Epithelial cell of proximal tubule (primary cell): Measurements from ENCODE around the gene AGFG1. TPM values are rescaled to one million over a fixed set of nuclear protein-coding genes. Genes with fewer than 3 reads are reported as not detected.

Experiments
- DNase-seq: peaks from one replicate; pipeline ENCODE4 v3.0.0-alpha.2; 2011; ENCODE audit warnings: low read depth
- H3K4me3 ChIP-seq: 2 replicates; pipeline ENCODE4 v1.5.1; 2011; ENCODE audit warnings: low read depth, mild to moderate bottlenecking, low read length
- total RNA-seq: library from RNA; depleted of rRNA; stranded (reverse); fragments of >200 nt; gene quantifications from 2 replicates; pipeline ENCODE4 v1.2.3, GENCODE V29; 2015
- TF ChIP-seq, protein P1 (sequence below): conservative IDR thresholded peaks from 2 replicates; pipeline ENCODE4 v1.5.1; 2012; ENCODE audit warnings: low read depth, mild to moderate bottlenecking, low read length

The AGFG1 gene
- total RNA-seq, 1 donor from 2014 or later, result 75.8 TPM

GRCh38 chr2:227451655-227451992 is 20.3 kb upstream of the AGFG1 start:
- DNase-seq, result no peak
- TF ChIP-seq, protein P1, sequence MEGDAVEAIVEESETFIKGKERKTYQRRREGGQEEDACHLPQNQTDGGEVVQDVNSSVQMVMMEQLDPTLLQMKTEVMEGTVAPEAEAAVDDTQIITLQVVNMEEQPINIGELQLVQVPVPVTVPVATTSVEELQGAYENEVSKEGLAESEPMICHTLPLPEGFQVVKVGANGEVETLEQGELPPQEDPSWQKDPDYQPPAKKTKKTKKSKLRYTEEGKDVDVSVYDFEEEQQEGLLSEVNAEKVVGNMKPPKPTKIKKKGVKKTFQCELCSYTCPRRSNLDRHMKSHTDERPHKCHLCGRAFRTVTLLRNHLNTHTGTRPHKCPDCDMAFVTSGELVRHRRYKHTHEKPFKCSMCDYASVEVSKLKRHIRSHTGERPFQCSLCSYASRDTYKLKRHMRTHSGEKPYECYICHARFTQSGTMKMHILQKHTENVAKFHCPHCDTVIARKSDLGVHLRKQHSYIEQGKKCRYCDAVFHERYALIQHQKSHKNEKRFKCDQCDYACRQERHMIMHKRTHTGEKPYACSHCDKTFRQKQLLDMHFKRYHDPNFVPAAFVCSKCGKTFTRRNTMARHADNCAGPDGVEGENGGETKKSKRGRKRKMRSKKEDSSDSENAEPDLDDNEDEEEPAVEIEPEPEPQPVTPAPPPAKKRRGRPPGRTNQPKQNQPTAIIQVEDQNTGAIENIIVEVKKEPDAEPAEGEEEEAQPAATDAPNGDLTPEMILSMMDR, result no peak
- no peak overlapping the region for H3K4me3 ChIP-seq

GRCh38 chr2:227453810-227454209 is 18.1 kb upstream of the AGFG1 start:
- DNase-seq, result no peak
- H3K4me3 ChIP-seq, result no peak overlapping the region
- TF ChIP-seq, protein P1, result no peak

DNA sequence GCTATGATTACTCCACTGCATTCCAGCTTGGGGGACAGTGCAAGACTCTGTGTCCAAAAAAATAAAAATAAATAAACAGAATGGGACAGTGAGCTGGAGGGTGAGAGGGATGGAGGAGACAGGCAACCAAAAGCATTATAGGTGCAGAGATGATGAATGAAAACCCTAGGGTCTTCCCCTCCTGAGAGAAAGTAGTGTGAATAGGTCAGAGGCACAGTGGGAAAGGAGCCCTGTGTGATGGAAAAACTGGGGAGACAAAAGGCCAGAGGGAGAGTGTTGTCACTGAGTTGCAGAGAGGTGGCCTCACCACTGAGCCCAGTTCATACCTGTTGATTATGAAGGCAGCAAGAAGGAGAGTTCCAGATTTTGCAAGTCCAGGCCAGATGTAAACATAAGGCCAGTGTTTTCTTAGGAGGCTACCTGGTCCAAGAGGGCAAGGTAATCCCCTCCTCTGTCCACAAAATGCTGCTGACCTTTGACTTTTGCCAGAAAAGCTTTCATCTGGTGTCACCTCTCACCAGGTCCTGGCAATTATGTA is 17.6 kb upstream of the AGFG1 start:
- H3K4me3 ChIP-seq, result no peak overlapping the region
- TF ChIP-seq, protein P1, result no peak
- DNase-seq, result no peak

DNA sequence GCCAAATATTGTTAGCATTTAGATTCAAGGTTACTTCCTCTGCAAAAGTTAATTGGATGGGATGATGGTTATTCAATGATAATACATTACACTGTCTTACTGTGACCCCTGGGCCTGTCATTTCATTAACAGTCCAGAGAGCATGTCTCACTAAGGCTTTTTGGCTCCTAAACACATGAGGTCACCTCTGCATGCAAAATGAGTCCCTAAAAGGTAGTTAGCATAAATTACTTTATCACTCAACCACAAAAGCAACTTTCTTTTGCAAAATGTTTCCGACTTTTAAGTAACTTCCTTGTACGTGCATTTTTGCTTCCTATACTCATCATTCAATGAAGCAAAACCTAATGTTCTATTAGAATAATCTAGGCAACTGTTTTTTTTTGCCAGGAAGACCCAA is 16.8 kb upstream of the AGFG1 start:
- no peak overlapping the region for H3K4me3 ChIP-seq
- TF ChIP-seq, protein P1, result no peak
- DNase-seq, result no peak

DNA sequence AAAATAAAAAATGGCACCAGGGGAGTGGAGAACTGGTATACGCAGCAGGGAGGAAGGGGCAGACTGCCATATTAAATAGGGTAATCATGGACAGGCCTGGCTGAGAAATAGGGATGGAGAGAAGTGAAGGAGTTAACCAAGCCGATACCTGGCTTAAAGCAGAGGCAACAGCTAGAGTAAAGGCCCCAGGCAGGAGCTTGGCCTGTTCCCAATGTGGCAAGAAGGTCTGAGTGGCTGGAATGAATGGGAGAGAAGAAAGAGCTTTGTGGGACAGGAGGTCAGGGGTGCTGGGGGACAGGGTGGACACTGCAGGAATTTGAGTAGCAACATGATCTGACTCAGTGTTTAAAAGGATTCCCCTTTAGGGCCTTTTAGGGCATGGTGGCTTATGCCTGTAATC is 15.9 kb upstream of the AGFG1 start:
- TF ChIP-seq, protein P1, result no peak
- no peak for DNase-seq

DNA sequence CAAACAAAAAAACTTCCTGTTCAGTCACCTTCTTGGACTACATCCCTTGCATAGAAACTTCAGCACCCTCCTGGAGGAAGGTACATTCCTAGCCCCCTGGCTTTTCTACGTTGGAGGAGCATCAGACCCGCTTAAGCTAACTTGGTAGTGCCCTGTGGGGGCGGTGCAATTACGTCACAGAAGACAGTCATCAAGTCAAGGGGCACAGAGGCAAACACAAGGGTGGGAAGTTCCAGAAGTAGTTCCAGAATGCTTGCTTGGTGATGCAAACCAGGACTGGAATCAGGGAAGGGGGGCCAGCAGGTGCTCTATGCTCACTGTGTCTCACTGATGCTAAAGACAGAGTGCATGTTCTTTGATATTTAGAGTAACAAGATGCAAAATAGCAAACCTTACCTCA is 15.2 kb upstream of the AGFG1 start:
- TF ChIP-seq, protein P1, result no peak
- DNase-seq, result no peak
- H3K4me3 ChIP-seq, result no peak overlapping the region

More for the DNA sequence above, 15.9 kb upstream of the AGFG1 start:
- H3K4me3 ChIP-seq, result no peak overlapping the region

DNA sequence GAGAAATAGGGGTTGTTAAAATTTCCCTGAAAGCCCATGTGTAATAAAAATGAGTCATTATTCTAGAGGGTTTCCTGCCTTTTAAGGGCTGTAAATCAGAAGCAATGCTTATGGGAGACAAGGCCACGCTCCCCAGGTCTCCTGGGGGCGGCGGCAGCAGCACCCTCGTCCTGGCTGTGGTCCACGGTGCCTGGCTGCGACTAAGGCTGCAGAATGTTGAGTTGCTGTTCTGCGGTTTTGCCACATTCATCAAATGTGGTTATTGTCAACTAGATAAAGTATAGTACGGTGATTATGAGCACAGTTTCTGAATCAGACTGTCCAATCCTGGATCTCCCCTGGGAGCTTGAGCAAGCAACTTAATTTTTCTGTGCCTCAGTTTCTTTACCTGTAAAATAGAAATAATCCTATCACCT is 11.9 kb upstream of the AGFG1 start:
- no peak for DNase-seq
- TF ChIP-seq, protein P1, result no peak
- H3K4me3 ChIP-seq, result no peak overlapping the region
